ENCODE measurements around the gene MEIS3. TPM values are rescaled to one million over a fixed set of nuclear protein-coding genes. Genes with fewer than 3 reads are reported as not detected.

The MEIS3 gene
- total RNA-seq, 2 experiments from 2014 or later: 0.47 TPM; not detected in 1

GRCh38 chr19:47405854-47406417, 13.4 kb downstream of the MEIS3 start:
- TF ChIP-seq, protein P1, sequence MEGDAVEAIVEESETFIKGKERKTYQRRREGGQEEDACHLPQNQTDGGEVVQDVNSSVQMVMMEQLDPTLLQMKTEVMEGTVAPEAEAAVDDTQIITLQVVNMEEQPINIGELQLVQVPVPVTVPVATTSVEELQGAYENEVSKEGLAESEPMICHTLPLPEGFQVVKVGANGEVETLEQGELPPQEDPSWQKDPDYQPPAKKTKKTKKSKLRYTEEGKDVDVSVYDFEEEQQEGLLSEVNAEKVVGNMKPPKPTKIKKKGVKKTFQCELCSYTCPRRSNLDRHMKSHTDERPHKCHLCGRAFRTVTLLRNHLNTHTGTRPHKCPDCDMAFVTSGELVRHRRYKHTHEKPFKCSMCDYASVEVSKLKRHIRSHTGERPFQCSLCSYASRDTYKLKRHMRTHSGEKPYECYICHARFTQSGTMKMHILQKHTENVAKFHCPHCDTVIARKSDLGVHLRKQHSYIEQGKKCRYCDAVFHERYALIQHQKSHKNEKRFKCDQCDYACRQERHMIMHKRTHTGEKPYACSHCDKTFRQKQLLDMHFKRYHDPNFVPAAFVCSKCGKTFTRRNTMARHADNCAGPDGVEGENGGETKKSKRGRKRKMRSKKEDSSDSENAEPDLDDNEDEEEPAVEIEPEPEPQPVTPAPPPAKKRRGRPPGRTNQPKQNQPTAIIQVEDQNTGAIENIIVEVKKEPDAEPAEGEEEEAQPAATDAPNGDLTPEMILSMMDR (IDR thresholded peaks at IDR 0.05): no peak
- Histone ChIP-seq H3K36me3 (ENCODE audit: insufficient read depth, low read length) (no peaks in the 10 kb centered on the region), H3K27me3 (ENCODE audit: control insufficient read depth in 1 of 2, insufficient read depth in 2 of 2, low read length in 2 of 2) (peaks cover 24 to 34% of the 10 kb centered on the region in 2 experiments), H3K9me3 (ENCODE audit: control insufficient read depth in 1 of 2, insufficient read depth in 1 of 2, low read length in 2 of 2) (peaks cover 0 to 18% of the 10 kb centered on the region in 2 experiments), H3K27ac (ENCODE audit: low read depth in 1 of 2, low read length in 2 of 2) (no peak overlapping the region), H3K4me1 (ENCODE audit: insufficient read depth, low read length) (no peaks in the 10 kb centered on the region), H3K4me3 (ENCODE audit: low read length) (no peak overlapping the region)
- Mint-ChIP-seq H3K27me3 (peaks cover 64% of the 10 kb centered on the region), H3K36me3 (ENCODE audit: low read depth) (no peaks in the 10 kb centered on the region), H3K4me3 (no peak overlapping the region), H3K4me1 (ENCODE audit: low read depth) (no peaks in the 10 kb centered on the region), H3K9me3 (no peaks in the 10 kb centered on the region), H3K27ac (no peak overlapping the region)
- ChIA-PET CTCF (no interaction called here), POLR2A (no interaction called here)
- no peak for DNase-seq
- ATAC-seq (ENCODE audit: poor library complexity): no peak
- intact Hi-C loops (cut with DNase I, micrococcal nuclease): no loop called here

GRCh38 chr19:47405197-47405550, 14.2 kb downstream of the MEIS3 start:
- ATAC-seq (ENCODE audit: poor library complexity) (no peak), DNase-seq (no peak)
- Mint-ChIP-seq H3K27me3 (peaks cover 66% of the 10 kb centered on the region), H3K4me3 (no peak overlapping the region), H3K27ac (no peak overlapping the region), H3K9me3 (no peaks in the 10 kb centered on the region), H3K36me3 (ENCODE audit: low read depth) (no peaks in the 10 kb centered on the region), H3K4me1 (ENCODE audit: low read depth) (no peaks in the 10 kb centered on the region)
- no peak overlapping the region for H3K4me3 ChIP-seq (ENCODE audit: low read length)
- H3K27ac ChIP-seq (ENCODE audit: low read depth in 1 of 2, low read length in 2 of 2): no peak overlapping the region
- CTCF ChIA-PET: no interaction called here
- peaks cover 24 to 34% of the 10 kb centered on the region in 2 experiments for H3K27me3 ChIP-seq (ENCODE audit: control insufficient read depth in 1 of 2, insufficient read depth in 2 of 2, low read length in 2 of 2)
- H3K36me3 ChIP-seq (ENCODE audit: insufficient read depth, low read length): no peaks in the 10 kb centered on the region
- POLR2A ChIA-PET: no interaction called here
- H3K4me1 ChIP-seq (ENCODE audit: insufficient read depth, low read length): no peaks in the 10 kb centered on the region
- intact Hi-C loops (cut with DNase I, micrococcal nuclease): no loop called here
- peaks cover 0 to 18% of the 10 kb centered on the region in 2 experiments for H3K9me3 ChIP-seq (ENCODE audit: control insufficient read depth in 1 of 2, insufficient read depth in 1 of 2, low read length in 2 of 2)
- TF ChIP-seq, protein P1 (IDR thresholded peaks at IDR 0.05): no peak

DNA sequence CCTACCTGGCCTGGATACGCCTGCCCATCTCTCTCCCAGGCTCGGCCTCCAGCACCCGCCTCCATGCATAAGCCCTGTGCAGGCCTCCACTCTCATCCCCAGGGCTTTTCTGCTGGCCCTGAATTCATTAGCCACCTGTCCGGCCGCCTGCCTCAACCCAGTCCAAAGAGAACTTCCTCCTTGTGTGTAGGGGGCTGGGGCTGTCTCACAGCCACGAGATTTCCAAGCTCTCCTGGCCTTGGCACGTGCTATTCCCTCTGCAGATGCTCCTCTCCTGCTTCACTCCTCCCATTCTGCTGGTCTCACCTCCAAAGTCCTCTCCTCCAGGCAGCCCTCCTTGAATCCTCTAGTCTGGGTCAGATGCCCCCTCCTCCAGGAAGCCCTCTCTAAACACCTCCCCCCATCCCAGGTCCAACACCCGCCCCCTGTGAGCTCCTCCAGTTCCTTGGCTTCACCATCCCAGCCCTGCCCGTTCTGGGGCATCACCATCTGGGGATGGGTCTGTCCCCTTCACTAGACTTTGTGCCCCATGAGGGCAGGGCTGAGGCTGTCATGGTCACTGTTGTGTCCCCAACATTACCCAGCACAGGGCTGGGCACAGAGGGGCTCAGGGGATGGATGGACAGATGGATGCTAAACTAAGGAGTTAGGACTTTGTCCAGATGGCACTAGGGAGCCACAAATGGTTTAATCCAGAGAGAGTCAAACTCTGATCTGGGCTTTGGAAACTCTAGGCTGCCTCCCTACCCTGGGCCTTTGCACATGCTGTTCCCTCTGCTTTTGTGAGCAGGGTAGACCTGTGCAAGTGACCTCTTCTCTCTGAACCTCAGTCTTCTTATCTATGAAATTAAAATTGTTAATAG, 14.8 kb downstream of the MEIS3 start:
- no peak overlapping the region for H3K4me3 Mint-ChIP-seq
- H3K36me3 ChIP-seq (ENCODE audit: insufficient read depth, low read length): no peaks in the 10 kb centered on the region
- H3K4me1 Mint-ChIP-seq (ENCODE audit: low read depth): no peaks in the 10 kb centered on the region
- ChIA-PET CTCF (no interaction called here), POLR2A (no interaction called here)
- no peak for DNase-seq
- H3K27ac Mint-ChIP-seq: no peak overlapping the region
- no peaks in the 10 kb centered on the region for H3K9me3 Mint-ChIP-seq
- intact Hi-C loops (cut with DNase I, micrococcal nuclease): no loop called here
- H3K4me3 ChIP-seq (ENCODE audit: low read length): no peak overlapping the region
- H3K4me1 ChIP-seq (ENCODE audit: insufficient read depth, low read length): no peaks in the 10 kb centered on the region
- H3K27me3 ChIP-seq (ENCODE audit: control insufficient read depth in 1 of 2, insufficient read depth in 2 of 2, low read length in 2 of 2): peaks cover 24 to 34% of the 10 kb centered on the region in 2 experiments
- no peak for ATAC-seq (ENCODE audit: poor library complexity)
- TF ChIP-seq, protein P1 (IDR thresholded peaks at IDR 0.05): no peak
- H3K27ac ChIP-seq (ENCODE audit: low read depth in 1 of 2, low read length in 2 of 2): no peak overlapping the region
- H3K27me3 Mint-ChIP-seq: peaks cover 66% of the 10 kb centered on the region
- H3K9me3 ChIP-seq (ENCODE audit: control insufficient read depth in 1 of 2, insufficient read depth in 1 of 2, low read length in 2 of 2): peaks cover 0 to 18% of the 10 kb centered on the region in 2 experiments
- no peaks in the 10 kb centered on the region for H3K36me3 Mint-ChIP-seq (ENCODE audit: low read depth)

Measured in CD4-positive, alpha-beta T cell (primary cell).